ENCODE measurements around the gene IL17REL. TPM values are rescaled to one million over a fixed set of nuclear protein-coding genes. Genes with fewer than 3 reads are reported as not detected.

IL17REL gene
- total RNA-seq, 1 donor from 2014 or later, result 0.31 TPM

- Mint-ChIP-seq H3K27ac (no peak overlapping the region), H3K4me3 (no peak overlapping the region), H3K27me3 (no peaks in the 10 kb centered on the region), H3K9me3 (no peaks in the 10 kb centered on the region), H3K36me3 (ENCODE audit: low read depth) (no peaks in the 10 kb centered on the region), H3K4me1 (peaks cover 58% of the 10 kb centered on the region)
- DNase-seq (no peak), ATAC-seq (ENCODE audit: low read depth) (no peak)
- intact Hi-C loops (cut with micrococcal nuclease), result loop anchor here (5.0 to 10.0 kb wide), 4 partner anchors 33 to 189 kb away; partner anchors contain the start of genes SELENOO and ZBED4
- ChIA-PET POLR2A (interaction anchor here (0.6 to 2.6 kb wide), 4 partner anchors 15 to 90 kb away, joined by 3 to 16 read pairs (median 9); no protein-coding TSS in a partner anchor), CTCF (interaction anchor here (1.5 kb wide), 1 partner anchor 15 kb away, joined by 4 read pairs; no protein-coding TSS in a partner anchor)
- no peak for TF ChIP-seq CTCF (IDR thresholded peaks at IDR 0.05)
These were observed 3.1 kb upstream of the IL17REL start for GRCh38 chr22:50015451-50016307.

- Mint-ChIP-seq H3K9me3 (no peaks in the 10 kb centered on the region), H3K27ac (no peak overlapping the region), H3K36me3 (ENCODE audit: low read depth) (no peaks in the 10 kb centered on the region), H3K4me3 (peak overlapping the region; percentile 19), H3K4me1 (peaks cover 60% of the 10 kb centered on the region), H3K27me3 (no peaks in the 10 kb centered on the region)
- POLR2A ChIA-PET, result interaction anchor here (0.6 to 1.1 kb wide), 4 partner anchors 9 to 169 kb away, joined by 3 read pairs; no protein-coding TSS in a partner anchor
- no peak for DNase-seq
- ATAC-seq (ENCODE audit: low read depth), result no peak
- CTCF ChIA-PET, result interaction anchor here (1.5 kb wide), 1 partner anchor 16 kb away, joined by 4 read pairs; no protein-coding TSS in a partner anchor
- no peak for TF ChIP-seq CTCF (IDR thresholded peaks at IDR 0.05)
- intact Hi-C loops (cut with micrococcal nuclease), result loop anchor here (5.0 to 10.0 kb wide), 4 partner anchors 33 to 190 kb away; partner anchors contain the start of genes SELENOO and ZBED4
These were observed 2.3 kb upstream of the IL17REL start for GRCh38 chr22:50014655-50015401.

- no peaks in the 10 kb centered on the region for H3K9me3 Mint-ChIP-seq
- no peak overlapping the region for H3K27ac Mint-ChIP-seq
- no peaks in the 10 kb centered on the region for H3K36me3 Mint-ChIP-seq (ENCODE audit: low read depth)
- CTCF ChIA-PET, result no interaction called here
- TF ChIP-seq CTCF (IDR thresholded peaks at IDR 0.05), result no peak
- ATAC-seq (ENCODE audit: low read depth) (no peak), DNase-seq (no peak)
- peaks cover 60% of the 10 kb centered on the region for H3K4me1 Mint-ChIP-seq
- intact Hi-C loops (cut with micrococcal nuclease), result loop anchor here (10.0 kb wide), 2 partner anchors 159 to 191 kb away; partner anchors contain the start of genes SELENOO and ZBED4
- H3K4me3 Mint-ChIP-seq, result peak overlapping the region; percentile 63
- H3K27me3 Mint-ChIP-seq, result no peaks in the 10 kb centered on the region
- POLR2A ChIA-PET, result interaction anchor here (0.6 to 1.1 kb wide), 3 partner anchors 78 to 168 kb away, joined by 3 read pairs; no protein-coding TSS in a partner anchor
These were observed 1.5 kb upstream of the IL17REL start for GRCh38 chr22:50014053-50014501.

- DNase-seq (no peak), ATAC-seq (ENCODE audit: low read depth) (no peak)
- intact Hi-C loops (cut with micrococcal nuclease), result loop anchor here (2.0 to 10.0 kb wide), 4 partner anchors 19 to 193 kb away; partner anchors contain the start of genes SELENOO and ZBED4
- CTCF ChIA-PET, result interaction anchor here (1.3 kb wide), 1 partner anchor 19 kb away, joined by 3 read pairs; no protein-coding TSS in a partner anchor
- POLR2A ChIA-PET, result interaction anchor here (0.8 to 2.6 kb wide), 15 partner anchors 10 to 181 kb away, joined by 3 to 18 read pairs (median 4); partner anchors contain the start of gene PIM3
- Mint-ChIP-seq H3K4me3 (peak overlapping the region; percentile 71), H3K36me3 (ENCODE audit: low read depth) (no peaks in the 10 kb centered on the region), H3K9me3 (no peaks in the 10 kb centered on the region), H3K4me1 (peaks cover 38% of the 10 kb centered on the region), H3K27ac (peak overlapping the region; percentile 68), H3K27me3 (no peaks in the 10 kb centered on the region)
- TF ChIP-seq CTCF (IDR thresholded peaks at IDR 0.05), result no peak
These were observed 936 bp downstream of the IL17REL start for GRCh38 chr22:50011447-50012210.
